ENCODE results near the gene IL4I1.

The IL4I1 gene

GRCh38 chr19:49889038-49889686 lies 7.5 kb downstream of the IL4I1 start:
- Histone ChIP-seq H3K4me3 (ENCODE audit: low read length) (no peak overlapping the region), H2BK120ac (ENCODE audit: low read depth, low read length) (no peak overlapping the region), H3K79me2 (ENCODE audit: control insufficient read depth, insufficient read depth, low read length) (no peaks in the 10 kb centered on the region), H3K4ac (ENCODE audit: low read depth, low read length) (no peak overlapping the region), H3K9ac (ENCODE audit: low read length) (no peak overlapping the region), H3K27ac (ENCODE audit: low read depth, low read length) (no peak overlapping the region), H3K18ac (ENCODE audit: low read length) (no peak overlapping the region), H3K36me3 (ENCODE audit: control insufficient read depth, insufficient read depth, low read length) (no peaks in the 10 kb centered on the region), H4K8ac (ENCODE audit: low read depth, low read length) (no peak overlapping the region), H3K23ac (ENCODE audit: low read length) (no peak overlapping the region), H2BK15ac (replicated peaks; ENCODE audit: low read depth) (no peak overlapping the region), H3K27me3 (ENCODE audit: insufficient read depth, low read length, poor library complexity) (no peaks in the 10 kb centered on the region), H3K4me2 (ENCODE audit: low read length) (no peak overlapping the region), H4K5ac (ENCODE audit: low read length) (no peak overlapping the region), H3K56ac (ENCODE audit: low read length) (no peak overlapping the region), H2BK5ac (ENCODE audit: low read length) (no peak overlapping the region), H3K4me1 (ENCODE audit: control insufficient read depth, low read depth, low read length) (no peaks in the 10 kb centered on the region), H2AK5ac (ENCODE audit: low read length) (no peak overlapping the region), H3K79me1 (ENCODE audit: low read length) (no peaks in the 10 kb centered on the region)
- no peak for DNase-seq
- no CpG with 5 or more reads among the region's 23 CpGs for WGBS (ENCODE audit: extremely low coverage, insufficient coverage, low lambda C conversion rate)

- H3K79me1 ChIP-seq (ENCODE audit: low read length), result no peaks in the 10 kb centered on the region
- H3K27me3 ChIP-seq (ENCODE audit: insufficient read depth, low read length, poor library complexity), result no peaks in the 10 kb centered on the region
- no peak overlapping the region for H3K9ac ChIP-seq (ENCODE audit: low read length)
- DNase-seq, result no peak
- H3K18ac ChIP-seq (ENCODE audit: low read length), result no peak overlapping the region
- WGBS (ENCODE audit: extremely low coverage, insufficient coverage, low lambda C conversion rate), result no CpG with 5 or more reads among the region's 18 CpGs
- H4K8ac ChIP-seq (ENCODE audit: low read depth, low read length), result no peak overlapping the region
- H4K5ac ChIP-seq (ENCODE audit: low read length), result no peak overlapping the region
- H3K4me3 ChIP-seq (ENCODE audit: low read length), result no peak overlapping the region
- no peaks in the 10 kb centered on the region for H3K79me2 ChIP-seq (ENCODE audit: control insufficient read depth, insufficient read depth, low read length)
- no peak overlapping the region for H2BK120ac ChIP-seq (ENCODE audit: low read depth, low read length)
- H3K4ac ChIP-seq (ENCODE audit: low read depth, low read length), result no peak overlapping the region
- H3K56ac ChIP-seq (ENCODE audit: low read length), result no peak overlapping the region
- no peak overlapping the region for H3K27ac ChIP-seq (ENCODE audit: low read depth, low read length)
- no peak overlapping the region for H2AK5ac ChIP-seq (ENCODE audit: low read length)
- H3K4me2 ChIP-seq (ENCODE audit: low read length), result no peak overlapping the region
- no peaks in the 10 kb centered on the region for H3K4me1 ChIP-seq (ENCODE audit: control insufficient read depth, low read depth, low read length)
- H3K36me3 ChIP-seq (ENCODE audit: control insufficient read depth, insufficient read depth, low read length), result peaks cover 2% of the 10 kb centered on the region
- no peak overlapping the region for H2BK15ac ChIP-seq (replicated peaks; ENCODE audit: low read depth)
- no peak overlapping the region for H3K23ac ChIP-seq (ENCODE audit: low read length)
- no peak overlapping the region for H2BK5ac ChIP-seq (ENCODE audit: low read length)
Measured at GRCh38 chr19:49888510-49888824, 8.2 kb downstream of the IL4I1 start.

- DNase-seq, result no peak
- Histone ChIP-seq H3K23ac (ENCODE audit: low read length) (no peak overlapping the region), H3K56ac (ENCODE audit: low read length) (no peak overlapping the region), H2BK15ac (replicated peaks; ENCODE audit: low read depth) (no peak overlapping the region), H3K18ac (ENCODE audit: low read length) (no peak overlapping the region), H4K8ac (ENCODE audit: low read depth, low read length) (no peak overlapping the region), H3K4ac (ENCODE audit: low read depth, low read length) (no peak overlapping the region), H3K4me1 (ENCODE audit: control insufficient read depth, low read depth, low read length) (no peaks in the 10 kb centered on the region), H3K27ac (ENCODE audit: low read depth, low read length) (no peak overlapping the region), H3K79me1 (ENCODE audit: low read length) (no peaks in the 10 kb centered on the region), H3K36me3 (ENCODE audit: control insufficient read depth, insufficient read depth, low read length) (peaks cover 4% of the 10 kb centered on the region), H3K9ac (ENCODE audit: low read length) (no peak overlapping the region), H3K4me2 (ENCODE audit: low read length) (no peak overlapping the region), H4K5ac (ENCODE audit: low read length) (no peak overlapping the region), H3K4me3 (ENCODE audit: low read length) (no peak overlapping the region), H3K27me3 (ENCODE audit: insufficient read depth, low read length, poor library complexity) (no peaks in the 10 kb centered on the region), H2AK5ac (ENCODE audit: low read length) (no peak overlapping the region), H3K79me2 (ENCODE audit: control insufficient read depth, insufficient read depth, low read length) (no peaks in the 10 kb centered on the region), H2BK5ac (ENCODE audit: low read length) (no peak overlapping the region), H2BK120ac (ENCODE audit: low read depth, low read length) (no peak overlapping the region)
- no CpG with 5 or more reads among the region's 54 CpGs for WGBS (ENCODE audit: extremely low coverage, insufficient coverage, low lambda C conversion rate)
Measured at GRCh38 chr19:49887665-49888509, 8.8 kb downstream of the IL4I1 start.

GRCh38 chr19:49887037-49887664 lies 9.5 kb downstream of the IL4I1 start:
- Histone ChIP-seq H2BK120ac (ENCODE audit: low read depth, low read length) (no peak overlapping the region), H3K4me3 (ENCODE audit: low read length) (no peak overlapping the region), H3K9ac (ENCODE audit: low read length) (no peak overlapping the region), H4K8ac (ENCODE audit: low read depth, low read length) (no peak overlapping the region), H3K56ac (ENCODE audit: low read length) (no peak overlapping the region), H2AK5ac (ENCODE audit: low read length) (no peak overlapping the region), H3K4me2 (ENCODE audit: low read length) (no peak overlapping the region), H3K4me1 (ENCODE audit: control insufficient read depth, low read depth, low read length) (no peaks in the 10 kb centered on the region), H3K79me1 (ENCODE audit: low read length) (no peaks in the 10 kb centered on the region), H3K36me3 (ENCODE audit: control insufficient read depth, insufficient read depth, low read length) (peaks cover 4% of the 10 kb centered on the region), H2BK5ac (ENCODE audit: low read length) (no peak overlapping the region), H3K4ac (ENCODE audit: low read depth, low read length) (no peak overlapping the region), H2BK15ac (replicated peaks; ENCODE audit: low read depth) (no peak overlapping the region), H3K27ac (ENCODE audit: low read depth, low read length) (no peak overlapping the region), H3K23ac (ENCODE audit: low read length) (no peak overlapping the region), H3K27me3 (ENCODE audit: insufficient read depth, low read length, poor library complexity) (no peaks in the 10 kb centered on the region), H4K5ac (ENCODE audit: low read length) (no peak overlapping the region), H3K18ac (ENCODE audit: low read length) (no peak overlapping the region), H3K79me2 (ENCODE audit: control insufficient read depth, insufficient read depth, low read length) (no peaks in the 10 kb centered on the region)
- DNase-seq, result no peak
- WGBS (ENCODE audit: extremely low coverage, insufficient coverage, low lambda C conversion rate), result no CpG with 5 or more reads among the region's 23 CpGs

- H3K27ac ChIP-seq (ENCODE audit: low read depth, low read length), result no peak overlapping the region
- DNase-seq, result no peak
- no peak overlapping the region for H2BK15ac ChIP-seq (replicated peaks; ENCODE audit: low read depth)
- no peaks in the 10 kb centered on the region for H3K4me1 ChIP-seq (ENCODE audit: control insufficient read depth, low read depth, low read length)
- WGBS (ENCODE audit: extremely low coverage, insufficient coverage, low lambda C conversion rate), result no CpG with 5 or more reads among the region's 3 CpGs
- H2BK5ac ChIP-seq (ENCODE audit: low read length), result no peak overlapping the region
- no peak overlapping the region for H2BK120ac ChIP-seq (ENCODE audit: low read depth, low read length)
- H3K27me3 ChIP-seq (ENCODE audit: insufficient read depth, low read length, poor library complexity), result no peaks in the 10 kb centered on the region
- H3K18ac ChIP-seq (ENCODE audit: low read length), result no peak overlapping the region
- peaks cover 4% of the 10 kb centered on the region for H3K36me3 ChIP-seq (ENCODE audit: control insufficient read depth, insufficient read depth, low read length)
- no peak overlapping the region for H3K9ac ChIP-seq (ENCODE audit: low read length)
- no peak overlapping the region for H3K23ac ChIP-seq (ENCODE audit: low read length)
- no peak overlapping the region for H3K4me2 ChIP-seq (ENCODE audit: low read length)
- no peak overlapping the region for H4K8ac ChIP-seq (ENCODE audit: low read depth, low read length)
- no peak overlapping the region for H3K4ac ChIP-seq (ENCODE audit: low read depth, low read length)
- H2AK5ac ChIP-seq (ENCODE audit: low read length), result no peak overlapping the region
- no peak overlapping the region for H3K56ac ChIP-seq (ENCODE audit: low read length)
- no peaks in the 10 kb centered on the region for H3K79me2 ChIP-seq (ENCODE audit: control insufficient read depth, insufficient read depth, low read length)
- no peak overlapping the region for H3K4me3 ChIP-seq (ENCODE audit: low read length)
- no peak overlapping the region for H4K5ac ChIP-seq (ENCODE audit: low read length)
- peaks cover 3% of the 10 kb centered on the region for H3K79me1 ChIP-seq (ENCODE audit: low read length)
Measured at GRCh38 chr19:49884760-49885159, 11.9 kb downstream of the IL4I1 start.

All from mesendoderm (in vitro differentiated cells).